GM21367 (cell line): ENCODE results near the gene ART1.
"Not testable (repeated sequence)": the region's sequence is repeated elsewhere in the genome, so short reads cannot be mapped to it uniquely, and the experiment has no call there.

Source experiments
- ATAC-seq: cut with Tn5 transposase; IDR thresholded peaks from one replicate; pipeline ENCODE4 v1.9.1; 2021; ENCODE audit not compliant: unreplicated experiment

The ART1 gene, protein sequence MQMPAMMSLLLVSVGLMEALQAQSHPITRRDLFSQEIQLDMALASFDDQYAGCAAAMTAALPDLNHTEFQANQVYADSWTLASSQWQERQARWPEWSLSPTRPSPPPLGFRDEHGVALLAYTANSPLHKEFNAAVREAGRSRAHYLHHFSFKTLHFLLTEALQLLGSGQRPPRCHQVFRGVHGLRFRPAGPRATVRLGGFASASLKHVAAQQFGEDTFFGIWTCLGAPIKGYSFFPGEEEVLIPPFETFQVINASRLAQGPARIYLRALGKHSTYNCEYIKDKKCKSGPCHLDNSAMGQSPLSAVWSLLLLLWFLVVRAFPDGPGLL

DNA sequence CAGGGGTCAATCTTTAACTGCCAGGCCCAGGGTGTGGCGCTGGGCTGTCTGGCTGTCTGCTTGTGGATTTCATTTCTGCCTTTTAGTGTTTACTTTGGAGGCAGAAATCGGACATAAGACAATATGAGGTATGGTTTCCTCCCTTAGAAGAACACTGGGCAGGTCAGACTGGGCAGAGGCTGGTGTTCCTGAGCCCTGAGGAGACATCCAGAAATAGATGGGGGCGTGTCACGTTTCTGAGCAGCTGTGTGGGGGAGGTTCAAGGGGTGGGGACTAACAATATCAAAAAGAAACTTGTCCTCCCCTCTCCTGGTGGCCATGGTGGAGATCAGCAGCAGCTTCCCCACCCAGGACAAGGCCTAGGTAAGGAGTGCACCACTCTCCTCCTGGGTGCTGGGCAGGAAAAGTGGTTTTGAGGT lies at the start of gene ART1:
TSS of gene ART1 (plus strand) at position 312 of the 419 bp plus-strand sequence. CDS start 14,086 bp downstream, outside the sequence.
- ATAC-seq: no peak

DNA sequence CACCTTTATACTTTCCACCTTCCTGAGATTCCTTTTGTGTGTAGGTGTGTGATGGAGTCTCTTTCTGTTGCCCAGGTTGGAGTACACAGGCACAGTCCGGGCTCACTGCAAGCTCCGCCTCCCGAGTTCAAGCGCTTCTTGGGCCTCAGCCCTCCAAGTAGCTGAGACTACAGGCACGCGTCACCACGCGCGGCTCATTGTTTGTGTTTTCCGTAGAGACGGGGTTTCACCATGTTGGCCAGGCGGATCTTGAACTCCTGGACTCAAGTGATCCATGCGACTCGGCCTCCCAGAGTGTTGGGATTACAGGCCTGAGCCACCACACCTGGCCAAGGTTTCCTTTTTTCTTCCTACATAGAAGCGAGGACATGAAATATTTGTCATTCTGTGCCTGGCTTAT lies 47.2 kb upstream of the ART1 start:
- ATAC-seq: not testable (repeated sequence)

DNA sequence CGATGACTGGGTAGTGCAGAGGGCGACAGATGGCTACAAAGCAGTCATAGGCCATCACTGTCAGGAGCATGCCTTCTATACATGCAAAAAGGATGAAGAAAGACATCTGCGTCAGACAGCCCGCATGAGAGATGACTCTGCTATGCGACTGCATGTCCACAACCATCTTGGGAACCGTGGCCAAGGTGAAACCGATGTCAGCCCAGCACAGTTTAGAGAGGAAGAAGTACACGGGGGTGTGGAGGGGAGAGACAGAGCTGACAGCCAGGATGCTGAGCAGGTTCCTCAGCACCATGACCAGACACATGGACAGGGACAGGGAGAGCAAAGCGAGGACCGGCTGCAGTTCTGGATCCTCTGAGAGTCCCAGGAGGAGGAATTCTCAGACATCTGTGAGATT lies 44.7 kb upstream of the ART1 start:
- not testable (repeated sequence) for ATAC-seq

DNA sequence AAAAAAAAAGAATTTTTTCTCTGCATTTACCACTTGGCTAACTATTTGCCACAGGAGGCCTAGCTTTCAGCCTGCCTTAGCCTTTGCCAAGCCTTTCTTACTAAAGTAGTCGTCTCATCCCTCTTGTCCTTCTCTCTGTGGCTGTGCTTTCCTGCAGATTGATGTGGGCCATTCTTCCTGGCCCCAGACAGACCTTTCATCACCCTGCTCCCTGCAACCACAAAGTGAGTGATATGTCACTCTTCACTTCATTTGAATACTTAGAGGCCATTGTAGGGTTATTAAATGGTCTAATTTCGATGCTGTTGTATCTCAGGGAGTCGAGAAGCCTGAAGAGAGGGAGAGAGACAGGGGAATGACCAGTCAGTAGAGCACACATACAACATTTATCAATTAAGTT lies 40.8 kb upstream of the ART1 start:
- ATAC-seq: no peak

DNA sequence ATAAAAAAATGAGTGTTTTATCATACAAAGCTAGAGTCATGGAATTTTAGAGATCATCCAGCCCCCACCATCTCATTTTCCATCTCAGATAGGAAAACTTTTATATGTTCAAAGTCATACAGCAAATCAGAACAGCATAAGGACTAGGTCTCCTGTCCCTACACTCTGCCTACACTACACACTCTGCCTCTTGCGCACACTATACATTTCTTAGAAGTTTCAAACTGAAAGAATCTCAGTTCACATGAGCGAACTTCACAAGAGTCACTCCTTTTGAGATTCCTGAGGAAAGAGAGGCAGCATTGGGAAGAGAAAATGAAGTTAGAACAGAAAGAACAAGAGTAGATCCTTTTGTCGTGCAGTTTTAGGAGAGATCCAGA lies 39.7 kb upstream of the ART1 start:
- no peak for ATAC-seq

DNA sequence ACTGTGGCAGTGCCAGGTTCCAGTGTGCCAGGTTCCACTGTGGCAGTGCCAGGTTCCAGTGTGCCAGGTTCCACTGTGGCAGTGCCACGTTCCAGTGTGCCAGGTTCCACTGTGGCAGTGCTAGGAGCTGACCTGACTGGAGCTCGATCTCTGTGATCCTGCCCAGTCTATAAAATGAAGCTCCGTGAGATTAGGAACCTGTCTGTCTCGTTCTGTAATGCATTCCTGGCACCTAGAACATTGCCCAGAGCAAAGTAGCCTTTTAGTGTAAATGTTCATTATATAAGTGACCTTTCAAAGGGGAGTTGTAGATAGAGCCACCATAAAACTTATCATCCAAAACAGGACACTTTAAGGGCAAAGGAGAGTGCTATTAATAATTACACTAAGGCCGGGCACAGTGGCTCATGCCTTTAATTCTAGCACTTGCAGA lies 39.1 kb upstream of the ART1 start:
- no peak for ATAC-seq

DNA sequence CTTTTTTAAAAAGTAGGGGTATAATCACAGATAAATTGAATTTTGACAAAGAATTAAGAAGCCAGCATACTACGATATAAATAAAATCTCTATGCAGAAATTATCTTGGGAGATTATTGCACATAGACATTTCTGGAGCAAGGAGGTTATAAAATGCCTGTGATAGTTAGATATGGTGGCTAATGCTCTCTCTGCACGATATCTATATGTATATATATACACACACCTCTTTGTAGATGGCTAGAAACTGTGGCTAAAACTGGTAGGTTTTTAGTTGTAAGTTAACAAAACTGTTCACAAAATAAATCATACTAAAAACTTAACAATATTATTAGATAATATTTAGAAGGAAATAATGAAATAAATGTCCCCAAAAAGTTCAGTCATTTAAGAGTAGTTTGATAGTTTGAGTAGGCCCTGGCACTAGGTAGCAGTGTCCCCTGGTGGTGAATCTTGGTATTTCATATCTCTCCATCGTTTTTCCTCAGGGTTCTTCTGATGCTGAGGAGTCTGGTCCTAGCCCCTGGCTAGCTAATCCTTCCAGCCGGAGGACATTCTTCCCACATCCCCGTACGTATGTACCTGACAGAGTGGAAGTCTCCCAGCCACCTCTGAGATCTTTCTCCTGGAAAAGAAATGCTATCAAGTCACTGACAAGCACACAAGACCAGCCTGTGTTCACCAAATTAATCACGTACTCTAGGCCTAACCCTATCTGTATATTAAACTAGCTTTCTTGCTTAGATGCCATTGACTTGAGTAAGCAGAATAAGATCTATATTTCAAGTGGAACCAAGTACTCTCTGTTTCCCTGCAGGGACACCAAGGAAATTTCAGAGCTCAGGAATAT lies 35.3 kb upstream of the ART1 start:
- no peak for ATAC-seq

DNA sequence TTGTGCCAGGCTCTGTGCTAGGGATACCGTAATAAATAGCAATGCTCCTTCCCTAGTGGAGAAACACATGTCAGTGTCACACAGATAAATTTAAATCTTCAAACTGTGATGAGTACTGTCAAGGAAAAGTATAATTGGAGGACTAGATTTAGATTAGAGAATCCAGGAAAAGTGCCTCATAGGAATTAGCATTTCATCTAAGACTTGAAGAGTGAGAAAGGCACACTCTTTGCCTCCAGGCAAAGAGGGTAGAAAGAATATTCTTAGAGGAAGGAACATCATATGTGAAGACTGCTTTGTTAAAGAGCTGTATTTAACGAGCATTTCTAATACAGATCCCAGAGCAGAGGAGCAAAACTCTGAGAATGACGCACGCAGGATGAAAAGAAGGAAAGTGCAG lies 34.1 kb upstream of the ART1 start:
- ATAC-seq: no peak

DNA sequence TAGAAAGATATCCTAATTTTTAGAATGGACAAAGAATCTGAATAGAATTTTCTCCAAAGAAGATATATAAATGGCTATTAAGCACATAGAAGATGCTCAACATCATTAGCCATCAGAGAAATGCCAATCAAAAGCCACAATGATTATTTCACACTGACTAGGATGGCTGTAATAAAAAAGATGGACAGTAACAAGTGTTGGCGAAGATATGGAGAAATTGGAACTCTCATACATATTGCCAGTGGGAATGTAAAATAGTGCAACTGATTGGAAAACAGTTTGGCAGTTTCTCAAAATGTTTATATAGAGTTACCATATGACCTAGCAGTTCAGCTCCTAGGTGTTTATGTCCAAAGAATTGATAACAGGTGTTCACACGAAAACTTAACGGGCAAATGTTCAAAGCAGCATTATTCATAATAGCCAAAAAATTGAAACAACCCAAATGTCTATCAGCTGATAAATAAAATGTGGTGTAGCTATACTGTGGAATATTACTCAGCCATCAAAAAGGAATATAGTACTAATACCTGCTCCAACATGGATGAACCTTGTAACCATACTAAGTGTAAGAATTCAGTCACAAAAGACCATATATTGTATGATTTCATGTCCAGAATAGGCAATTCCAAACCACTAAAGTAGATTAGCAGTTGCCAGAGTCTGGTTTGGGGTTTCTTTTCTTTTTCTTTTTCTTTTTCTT lies 32.8 kb upstream of the ART1 start:
- no peak for ATAC-seq

DNA sequence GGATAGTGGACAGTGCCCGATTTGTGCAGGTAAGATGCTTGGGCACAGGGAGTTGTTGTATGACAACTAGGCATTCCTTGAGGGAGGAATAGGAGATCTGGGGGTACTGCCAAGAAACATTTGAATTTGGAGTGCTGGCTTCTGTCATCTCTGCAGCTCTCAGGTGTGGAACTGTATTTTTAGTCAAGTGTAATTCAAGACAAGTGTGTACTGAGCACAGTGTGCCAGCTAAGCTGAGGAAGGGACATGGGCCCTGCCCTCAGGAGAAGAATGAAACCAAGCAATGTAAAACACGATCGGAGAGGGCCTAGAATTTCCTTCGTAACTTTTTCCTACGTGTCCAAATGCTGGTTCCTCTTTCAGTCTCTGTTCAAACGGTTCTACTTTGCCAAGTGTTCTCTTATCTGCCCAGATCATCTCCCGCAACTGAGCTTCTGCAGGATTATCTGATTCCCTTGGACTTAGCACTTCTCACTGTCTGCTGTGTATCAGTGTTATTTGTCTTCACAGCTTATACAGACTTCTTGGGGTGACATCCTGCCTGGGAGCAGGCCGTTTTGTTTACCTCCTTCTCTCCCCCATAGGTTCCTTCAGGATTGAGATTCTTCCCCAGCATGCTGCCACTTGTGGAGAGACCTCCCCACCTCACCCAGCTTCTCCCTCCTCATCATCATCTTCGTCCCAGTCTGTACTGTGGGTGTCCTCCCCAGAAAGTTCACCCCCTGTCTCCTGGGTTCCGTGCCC lies 30.8 kb upstream of the ART1 start:
- no peak for ATAC-seq

DNA sequence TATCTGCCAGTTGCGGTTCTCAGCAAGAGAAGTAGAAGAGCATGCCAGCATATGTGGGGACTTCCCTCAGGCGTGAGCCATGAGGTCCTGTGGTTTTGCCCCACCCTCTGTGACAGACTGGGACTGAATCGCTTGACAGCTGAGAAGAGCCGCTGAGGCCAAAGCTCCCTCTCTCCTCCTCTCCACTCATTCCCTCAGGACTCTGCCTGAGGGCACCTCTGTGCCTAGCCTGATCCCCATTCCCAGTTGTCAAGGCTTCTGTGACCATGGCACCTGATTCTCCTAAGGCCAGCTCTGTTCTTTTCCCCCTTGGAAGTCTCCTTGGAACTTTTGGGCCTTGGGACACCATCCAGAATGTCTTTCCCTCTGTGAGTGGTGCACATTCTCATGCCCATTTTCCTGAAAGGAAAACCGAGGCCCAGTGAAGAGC lies 30.2 kb upstream of the ART1 start:
- ATAC-seq: peak; percentile 54

DNA sequence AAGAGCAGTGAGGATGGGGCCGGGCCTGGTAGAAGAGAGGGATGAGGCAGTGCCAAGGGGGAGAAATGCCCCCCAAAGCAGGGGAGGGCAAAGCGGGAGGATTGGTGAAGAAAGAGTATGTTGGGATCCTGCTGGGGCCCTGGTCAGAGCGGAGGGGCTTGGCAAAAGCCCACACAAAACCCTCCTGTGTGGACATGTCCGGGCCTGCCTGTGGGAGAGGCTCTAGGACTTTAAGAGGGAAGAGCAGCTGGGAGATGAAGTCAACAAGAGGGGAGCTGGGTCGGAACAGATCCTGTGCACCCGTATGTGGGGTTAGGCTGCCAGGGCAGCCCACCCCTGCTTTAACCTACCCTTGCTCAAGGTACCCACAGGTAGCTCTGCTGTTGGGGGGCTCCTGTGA lies 28.9 kb upstream of the ART1 start:
- ATAC-seq: no peak

DNA sequence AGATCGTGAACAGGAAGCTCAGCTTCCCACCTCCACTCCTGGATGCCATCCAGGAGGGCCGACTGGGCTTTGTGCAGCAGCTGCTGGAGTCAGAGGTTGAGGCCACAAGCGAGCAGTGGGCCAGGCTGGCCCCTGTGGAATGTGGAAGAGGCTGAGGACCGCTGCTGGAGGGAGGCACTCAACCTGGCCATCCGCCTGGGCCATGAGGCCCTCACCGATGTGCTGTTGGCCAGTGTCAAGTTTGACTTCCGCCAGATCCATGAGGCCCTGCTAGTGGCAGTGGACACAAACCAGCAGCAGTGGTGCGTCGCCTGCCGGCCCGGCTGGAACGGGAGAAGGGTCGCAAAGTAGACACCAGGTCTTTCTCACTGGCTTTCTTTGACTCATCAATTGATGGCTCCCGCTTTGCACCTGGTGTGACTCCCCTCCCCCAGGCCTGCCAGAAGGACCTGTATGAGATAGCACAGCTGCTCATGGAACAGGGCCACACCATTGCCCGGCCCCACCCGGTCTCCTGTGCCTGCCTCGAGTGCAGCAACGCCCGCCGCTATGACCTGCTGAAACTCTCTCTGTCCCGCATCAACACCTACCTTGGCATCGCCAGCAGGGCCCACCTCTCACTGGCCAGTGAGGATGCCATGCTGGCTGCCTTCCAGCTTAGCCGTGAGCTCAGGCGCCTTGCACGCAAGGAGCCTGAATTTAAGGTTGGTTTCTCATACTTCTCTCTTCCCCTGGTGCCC lies 28.0 kb upstream of the ART1 start:
- no peak for ATAC-seq

DNA sequence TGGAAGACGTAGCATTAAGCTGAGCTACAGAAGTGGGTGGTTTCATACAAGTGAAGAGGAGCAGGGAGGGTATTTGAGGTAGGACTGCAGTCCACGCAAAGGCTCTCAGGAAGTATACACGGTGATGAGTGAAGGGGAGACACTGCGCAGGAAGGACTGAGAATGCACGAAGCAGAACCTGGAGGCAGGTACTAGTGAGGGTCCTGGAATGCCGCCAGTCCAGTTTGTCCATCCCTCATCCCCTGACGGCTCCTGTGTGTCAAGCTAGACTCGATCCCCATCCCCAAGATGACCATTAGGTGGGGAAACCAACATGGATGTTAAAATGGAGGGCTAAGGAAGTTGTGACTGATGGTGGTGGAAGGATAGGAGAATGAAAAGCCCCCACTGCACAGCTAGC lies 26.9 kb upstream of the ART1 start:
- no peak for ATAC-seq

DNA sequence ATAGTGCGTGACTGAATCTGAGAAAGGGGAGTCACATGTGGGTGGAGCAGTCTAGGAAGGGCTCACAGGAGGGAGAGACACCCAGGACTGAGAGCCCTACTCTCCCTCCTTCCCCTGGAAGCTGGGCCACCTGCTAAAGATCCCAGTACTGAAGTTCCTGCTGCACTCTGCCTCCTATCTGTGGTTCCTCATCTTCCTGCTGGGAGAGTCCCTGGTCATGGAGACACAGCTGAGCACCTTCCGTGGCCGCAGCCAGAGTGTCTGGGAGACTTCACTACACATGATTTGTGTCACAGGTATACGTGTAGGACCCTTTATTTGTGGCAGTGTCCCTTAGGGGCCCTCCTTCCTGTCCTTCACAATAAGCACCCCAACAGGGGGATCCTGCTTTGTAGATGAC lies 22.4 kb upstream of the ART1 start:
- no peak for ATAC-seq

DNA sequence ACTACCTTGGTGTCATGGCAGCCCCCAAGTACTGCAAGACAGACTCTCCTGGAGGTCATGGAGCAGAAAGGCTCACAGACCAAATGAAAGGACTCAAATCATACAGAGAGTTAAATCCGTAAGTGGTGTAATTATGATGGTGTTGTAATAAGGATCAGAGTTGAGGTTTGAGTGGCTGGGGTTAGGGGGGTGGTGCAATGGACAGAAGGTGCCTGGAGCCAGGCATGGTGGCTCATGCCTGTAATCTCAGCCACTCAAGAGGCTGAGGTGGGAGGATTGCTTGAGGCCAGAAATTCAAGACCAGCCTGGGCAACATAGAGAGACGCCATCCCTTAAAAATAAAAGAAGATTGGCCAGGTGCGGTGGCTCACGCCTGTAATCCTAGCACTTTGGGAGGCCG lies 21.8 kb upstream of the ART1 start:
- no peak for ATAC-seq

DNA sequence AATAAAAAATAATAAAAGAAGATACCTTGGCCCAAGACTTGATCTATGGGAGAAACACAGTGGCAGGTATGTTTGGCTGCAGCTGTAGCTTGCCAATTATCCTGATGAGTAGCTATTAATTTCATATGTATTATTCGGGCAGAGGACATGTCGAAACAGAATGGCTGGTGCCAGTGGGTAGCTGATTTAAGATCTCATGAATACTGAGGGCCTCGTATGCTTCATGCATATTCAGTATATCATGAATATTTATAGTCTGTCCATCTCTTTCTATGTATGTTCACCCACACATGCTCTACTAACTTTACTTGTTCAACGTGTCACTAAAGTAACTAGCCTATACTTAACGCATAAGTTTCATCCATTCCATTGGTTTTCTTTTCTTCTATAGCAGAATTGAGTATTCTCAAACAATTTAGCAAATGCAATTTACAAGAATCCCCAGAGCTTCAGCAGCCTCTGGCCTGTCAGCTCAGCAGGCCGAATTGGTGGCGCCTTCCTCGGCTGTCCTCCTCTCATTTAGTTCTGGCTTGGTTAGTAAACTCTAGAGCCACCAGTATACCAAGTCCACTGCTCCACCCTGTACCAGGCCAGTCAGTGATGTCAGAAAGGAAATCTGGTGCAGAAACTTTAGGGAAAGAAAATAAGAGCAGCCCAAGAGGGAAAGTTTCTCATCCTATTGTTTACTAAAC lies 21.0 kb upstream of the ART1 start:
- ATAC-seq: no peak

DNA sequence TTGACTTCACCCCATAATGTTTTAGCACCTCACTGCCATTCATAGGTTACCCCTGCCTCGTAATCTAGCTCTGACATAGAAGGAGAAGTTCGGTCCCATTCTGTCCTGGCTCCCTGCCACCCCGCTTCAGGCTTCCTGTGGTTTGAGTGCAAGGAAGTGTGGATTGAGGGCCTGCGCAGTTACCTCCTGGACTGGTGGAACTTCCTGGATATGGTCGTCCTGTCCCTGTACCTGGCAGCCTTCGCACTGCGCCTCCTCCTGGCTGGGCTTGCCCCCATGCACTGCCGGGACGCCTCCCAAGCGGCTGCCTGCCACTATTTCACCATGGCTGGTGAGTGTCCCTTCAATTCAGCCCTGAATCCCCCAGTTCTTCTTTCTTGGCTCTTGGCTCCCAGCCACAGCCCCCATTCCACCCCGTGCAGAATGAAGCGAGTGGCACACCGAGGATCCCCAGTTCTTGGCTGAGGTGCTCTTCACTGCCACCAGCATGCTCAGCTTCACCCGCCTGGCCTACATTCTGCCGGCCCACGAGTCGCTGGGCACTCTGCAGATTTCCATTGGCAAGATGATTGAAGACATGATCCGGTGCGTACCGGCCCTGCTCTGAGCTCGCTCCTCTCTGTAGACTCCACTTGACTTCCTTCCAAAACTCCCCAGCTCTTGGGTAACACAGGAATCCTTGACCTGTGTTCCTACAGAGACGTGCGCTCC lies 18.5 kb upstream of the ART1 start:
- no peak for ATAC-seq

DNA sequence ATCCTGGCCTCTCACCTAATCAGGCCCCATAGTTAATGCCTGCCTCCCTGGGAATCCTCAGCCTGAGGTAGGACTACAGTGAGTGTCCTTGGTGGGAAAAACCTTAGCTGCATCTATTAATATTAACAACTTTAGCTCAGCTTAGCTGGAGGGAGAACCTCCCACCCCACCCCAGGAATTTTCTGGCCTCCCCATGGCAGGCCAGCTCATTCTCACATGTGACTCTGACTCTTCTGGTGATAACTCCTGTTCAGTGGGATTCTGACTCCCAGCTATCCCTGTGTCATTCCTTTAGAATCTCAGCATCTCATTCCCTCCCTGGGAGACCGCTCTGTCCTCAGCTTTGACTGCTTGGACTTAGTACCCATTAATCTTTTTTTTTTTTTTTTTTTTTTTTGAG lies 17.6 kb upstream of the ART1 start:
- no peak for ATAC-seq
